ENCODE measurements around the gene ZNF618.
"Not testable (repeated sequence)": the region's sequence is repeated elsewhere in the genome, so short reads cannot be mapped to it uniquely, and the experiment has no call there.

ZNF618 gene

DNA sequence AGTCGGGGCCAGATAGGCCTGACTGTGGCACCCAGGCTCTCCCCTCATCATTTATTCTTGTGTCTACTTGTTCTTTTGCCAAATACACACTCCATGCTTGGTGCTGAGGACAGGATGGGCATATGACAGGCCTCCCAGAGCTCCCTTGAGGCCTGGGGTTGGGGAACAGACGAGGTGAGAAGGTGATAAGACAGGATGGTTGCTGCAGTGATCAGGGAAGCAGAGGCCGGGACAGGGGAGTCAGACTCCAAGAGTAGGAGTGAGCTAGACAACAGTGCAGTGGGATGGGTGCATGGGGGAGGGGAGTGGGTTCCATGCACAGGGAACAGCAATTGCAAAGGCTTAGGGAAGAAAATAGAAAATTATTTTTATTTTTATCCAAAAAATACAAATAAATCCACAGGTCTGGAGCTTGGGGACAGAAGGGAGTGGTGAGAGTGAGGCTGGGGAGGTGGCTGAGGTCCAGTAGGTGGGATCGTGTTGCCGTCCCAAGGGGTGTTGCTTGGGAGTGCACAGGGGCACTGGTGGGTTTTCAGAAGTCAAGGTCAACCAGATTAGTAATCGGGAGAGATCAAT, 205.4 kb downstream of the ZNF618 start:
- DNase-seq (ENCODE audit: low read depth in 2 of 2): no peak

DNA sequence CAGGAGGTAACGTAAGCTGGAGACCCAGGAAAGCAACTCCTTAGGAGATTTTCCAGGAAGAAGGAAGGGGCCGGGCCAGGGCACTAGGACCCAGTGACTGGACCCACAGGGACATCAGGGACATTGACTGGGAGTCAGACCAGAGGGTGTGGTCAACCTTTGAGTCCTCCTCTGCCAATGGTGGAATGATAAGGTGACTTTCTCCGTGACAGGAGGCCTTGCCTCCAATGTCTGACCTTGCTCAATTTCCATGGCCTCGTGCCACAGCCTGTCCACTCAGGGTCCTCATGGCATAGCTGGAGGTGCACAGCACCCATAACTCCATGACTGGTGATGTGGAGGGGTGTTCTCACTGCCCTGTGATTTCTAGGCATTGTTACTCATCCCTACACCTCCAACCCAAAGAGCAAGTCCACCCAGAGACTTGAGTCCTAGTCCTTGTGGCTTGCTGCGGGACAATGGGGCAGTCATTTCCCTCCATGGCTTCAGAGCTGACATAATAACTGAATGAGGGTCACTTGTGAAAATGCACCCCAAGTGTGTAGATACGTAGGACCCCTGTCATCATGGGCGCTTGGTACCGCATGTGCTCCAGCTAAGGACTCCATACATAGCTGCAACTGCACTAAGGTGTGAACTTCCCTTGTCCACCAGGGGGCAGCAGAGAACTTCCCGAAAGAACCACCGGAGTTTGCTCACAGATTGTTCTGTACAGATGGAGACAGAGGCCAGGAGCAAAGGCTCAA, 206.1 kb downstream of the ZNF618 start:
- DNase-seq (ENCODE audit: low read depth in 2 of 2): peak; percentile 58 to 87

DNA sequence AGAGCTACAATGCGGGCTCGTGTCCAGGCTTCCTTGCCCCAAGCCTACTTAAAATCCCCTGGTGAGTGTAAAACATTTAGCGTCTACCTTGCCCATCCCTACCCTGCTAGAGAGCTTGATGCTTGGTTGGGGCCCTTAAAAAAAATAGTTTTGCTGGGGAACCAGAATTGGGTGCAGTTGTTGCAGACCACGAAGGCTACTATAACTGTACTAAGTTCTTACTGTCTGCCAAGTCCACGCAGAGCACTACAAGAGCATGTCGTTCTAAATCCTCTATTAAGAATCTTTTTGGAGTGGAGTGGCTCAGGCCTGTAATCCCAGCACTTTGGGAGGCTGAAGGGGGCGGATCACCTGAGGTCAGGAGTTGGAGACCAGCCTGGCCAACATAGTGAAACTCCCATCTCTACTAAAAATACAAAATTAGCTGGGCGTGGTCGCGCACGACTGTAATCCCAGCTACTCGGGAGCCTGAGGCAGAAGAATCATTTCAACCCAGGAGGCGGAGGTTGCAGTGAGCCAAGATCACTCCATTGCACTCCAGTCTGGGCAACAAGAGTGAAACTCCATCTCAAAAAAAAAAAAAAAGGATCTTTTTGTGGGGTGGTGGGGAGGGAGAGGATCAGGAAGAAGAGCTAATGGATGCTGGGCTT, 206.8 kb downstream of the ZNF618 start:
- not testable (repeated sequence) for DNase-seq (ENCODE audit: low read depth in 2 of 2)

DNA sequence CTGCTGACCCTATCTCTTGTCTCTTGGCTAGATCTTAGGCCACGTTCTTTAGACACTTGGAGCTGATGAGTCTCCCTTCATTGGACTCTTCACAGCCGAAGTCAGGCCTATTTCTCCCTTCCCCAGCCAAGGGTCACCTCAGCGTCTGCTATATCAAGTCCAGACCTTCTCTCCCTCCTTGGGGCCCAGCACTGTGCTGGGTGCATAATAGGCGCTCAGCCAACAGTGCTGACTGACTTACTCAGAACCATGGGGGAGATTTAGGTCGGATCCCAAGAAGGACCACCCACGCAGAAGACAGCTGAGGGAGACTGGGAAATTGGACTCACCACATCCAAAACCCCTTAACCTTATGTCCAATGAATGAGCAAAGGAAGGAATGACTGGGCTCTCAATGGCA, 207.6 kb downstream of the ZNF618 start:
- DNase-seq (ENCODE audit: low read depth in 2 of 2): no peak

DNA sequence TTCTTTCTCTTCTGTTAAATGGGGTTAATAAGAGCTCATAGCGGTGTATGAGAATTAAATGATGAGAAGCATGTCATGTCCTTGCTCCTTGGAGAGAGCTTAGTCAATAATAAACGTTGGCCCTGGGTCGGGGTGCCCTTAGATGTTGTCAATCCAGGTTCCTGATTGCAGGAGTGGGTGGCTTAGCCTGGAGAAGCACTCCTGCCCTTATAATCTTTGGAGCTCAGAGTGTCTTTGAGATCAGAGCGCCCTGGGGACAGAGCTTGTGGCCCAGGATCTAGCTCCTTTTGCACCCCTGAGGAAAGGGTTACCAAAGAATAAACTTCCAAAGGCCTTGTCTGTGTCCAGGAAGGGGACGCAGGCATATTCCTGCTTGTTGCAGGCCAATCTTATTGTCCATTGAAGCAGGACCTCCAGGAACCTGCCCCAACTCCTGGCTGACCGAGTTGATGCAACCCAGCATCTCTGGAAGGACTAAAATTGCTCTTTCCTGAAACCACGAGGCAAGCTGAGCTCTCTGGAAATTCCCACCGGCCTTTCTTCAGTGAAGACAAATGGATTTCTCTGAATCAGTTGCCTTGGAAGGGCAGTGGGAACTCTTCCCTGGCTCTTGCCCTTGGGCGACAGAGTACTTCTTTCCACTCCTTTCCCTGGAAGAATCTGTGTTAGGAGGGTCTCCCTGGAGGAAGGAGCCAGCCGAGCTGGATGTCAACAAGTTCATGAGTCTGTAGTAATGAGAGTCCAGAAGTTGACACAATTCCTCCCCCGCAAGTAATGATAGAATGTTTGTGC, 208.4 kb downstream of the ZNF618 start:
- DNase-seq (ENCODE audit: low read depth in 2 of 2): no peak

DNA sequence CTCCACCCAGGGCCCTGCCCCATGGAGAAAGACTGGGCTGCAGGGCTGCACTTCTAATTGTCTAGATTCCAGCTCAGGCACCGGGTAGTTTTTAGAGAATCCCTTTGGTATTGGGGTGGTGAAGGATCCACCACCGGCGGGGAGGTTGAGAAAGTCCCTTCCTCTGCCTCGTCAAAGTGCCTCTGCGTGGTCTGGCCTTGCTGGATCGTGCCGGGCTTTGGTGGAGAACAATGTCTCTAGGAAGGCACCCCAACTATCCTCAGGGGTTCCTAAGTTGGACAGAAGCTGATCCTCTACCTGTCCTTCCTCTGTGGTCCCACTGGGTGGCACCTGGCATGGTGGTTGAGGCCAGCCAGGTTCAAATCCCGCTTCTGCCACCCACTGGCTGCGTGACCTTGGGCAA, 209.3 kb downstream of the ZNF618 start:
- no peak for DNase-seq (ENCODE audit: low read depth in 2 of 2)

DNA sequence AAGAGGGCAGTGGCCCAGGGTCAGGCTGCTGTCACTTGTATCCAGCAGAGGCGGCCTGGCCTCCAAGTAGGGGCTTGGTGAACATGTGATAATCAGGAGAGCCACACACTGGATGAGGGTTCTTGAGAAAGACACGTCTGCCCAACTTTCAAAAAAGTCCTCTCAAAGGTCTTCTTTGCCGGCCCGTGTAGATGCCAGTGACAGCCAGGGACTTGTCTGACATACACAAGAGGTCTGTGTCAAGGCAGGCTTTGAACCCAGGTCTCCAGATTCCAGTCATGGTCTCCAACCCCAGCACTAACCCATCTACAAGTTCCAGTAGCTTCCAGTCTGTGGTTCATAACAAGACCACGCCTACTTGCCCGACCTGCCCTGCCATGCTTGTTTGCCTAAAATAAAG, 209.9 kb downstream of the ZNF618 start:
- DNase-seq (ENCODE audit: low read depth in 2 of 2): no peak

DNA sequence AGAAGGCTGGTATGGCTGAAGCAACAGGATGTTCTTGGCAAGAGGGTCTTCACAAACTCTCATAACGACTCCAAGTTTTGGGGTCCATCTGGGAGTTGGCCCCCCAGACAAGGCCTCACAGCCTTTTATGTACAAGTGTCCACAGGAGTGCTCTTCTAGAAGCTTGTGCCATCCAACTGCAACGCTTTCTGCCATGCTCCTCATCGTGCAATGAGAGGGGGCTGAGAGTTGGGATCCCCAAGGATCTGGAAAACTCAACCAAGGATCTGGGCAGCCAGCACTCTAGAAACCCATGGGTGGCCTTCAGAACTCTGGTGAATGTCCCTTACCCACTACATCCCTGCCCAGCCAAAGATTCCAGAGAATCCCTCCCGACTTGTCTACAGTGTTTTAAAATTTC, 210.5 kb downstream of the ZNF618 start:
- no peak for DNase-seq (ENCODE audit: low read depth in 2 of 2)

DNA sequence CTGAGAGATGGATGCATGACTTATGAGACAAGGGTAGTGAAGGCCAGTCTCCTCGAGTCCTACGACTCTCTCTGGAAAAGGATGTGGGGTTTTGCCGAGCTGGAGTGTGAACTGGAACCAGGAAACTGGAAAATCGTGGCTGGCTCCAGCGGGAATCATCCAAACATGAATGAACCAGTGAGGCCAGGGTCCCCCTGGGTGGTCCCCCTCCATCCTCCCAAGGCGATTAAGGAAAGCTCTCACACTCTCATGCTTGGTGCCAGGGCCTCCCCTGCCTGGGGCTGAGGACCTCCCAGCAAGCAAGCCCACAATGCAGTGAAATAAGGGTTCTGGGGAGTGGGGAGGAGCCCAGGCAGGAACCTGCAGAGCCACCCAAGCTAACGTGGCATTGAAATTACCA, 211.6 kb downstream of the ZNF618 start:
- DNase-seq (ENCODE audit: low read depth in 2 of 2): no peak

DNA sequence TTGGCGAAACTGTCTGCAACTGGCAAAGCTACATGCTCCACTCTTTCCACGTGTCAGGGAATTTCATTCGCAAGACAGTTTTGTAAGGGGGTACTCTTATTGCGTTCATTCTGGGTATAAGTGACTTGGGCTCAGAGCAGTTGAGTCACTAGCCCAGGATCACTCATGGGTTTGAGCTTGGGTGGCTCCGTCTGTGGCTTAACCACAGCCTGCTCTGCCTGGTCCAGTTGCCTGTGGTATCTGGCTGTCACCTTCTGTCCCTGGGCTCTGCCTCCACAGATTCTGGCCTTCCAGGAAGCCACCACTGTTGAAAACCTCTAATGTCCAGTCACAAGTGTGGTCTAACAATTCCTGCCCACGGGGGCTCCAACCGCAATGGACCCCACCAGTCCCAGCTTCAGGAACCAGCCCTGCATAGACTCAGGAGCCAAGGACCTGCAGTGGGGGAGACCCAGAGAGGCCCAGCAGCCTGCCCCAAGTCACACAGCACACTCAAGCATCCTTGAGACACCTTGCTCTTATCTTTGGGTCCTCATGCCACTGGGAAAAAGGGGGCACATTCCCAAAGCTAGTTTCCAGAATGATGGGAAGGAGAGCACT, 212.6 kb downstream of the ZNF618 start:
- no peak for DNase-seq (ENCODE audit: low read depth in 2 of 2)

DNA sequence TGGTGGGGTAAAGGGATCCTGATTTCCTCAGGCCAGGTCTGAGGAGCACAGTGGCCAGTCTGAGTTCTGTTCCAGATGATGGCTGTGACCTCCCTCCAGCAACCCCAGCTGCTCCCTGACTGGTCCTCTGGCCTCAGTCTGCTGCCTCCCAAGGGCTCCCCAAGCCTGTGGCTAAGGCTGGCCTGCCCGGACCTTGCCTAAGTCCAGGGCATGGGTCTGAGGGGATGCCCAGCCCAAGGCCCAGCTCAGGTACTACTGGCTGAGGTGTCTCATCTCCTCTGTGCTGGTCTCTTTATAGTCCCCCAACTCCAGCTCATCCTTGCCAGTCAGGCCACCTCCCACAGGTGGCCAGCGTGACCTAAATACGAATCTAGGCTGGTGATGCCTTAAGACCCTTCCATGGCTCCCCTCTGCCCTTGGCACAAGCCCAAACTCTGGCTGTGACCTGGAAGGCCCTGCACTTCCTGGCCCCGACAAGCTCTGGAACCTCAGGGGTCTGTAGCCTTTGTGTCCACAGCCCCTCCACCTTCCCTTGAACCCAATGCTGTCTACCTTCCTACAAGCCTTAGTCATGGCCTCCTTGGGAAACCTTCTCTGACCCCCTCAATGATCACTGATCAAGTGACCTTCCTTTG, 213.2 kb downstream of the ZNF618 start:
- DNase-seq (ENCODE audit: low read depth in 2 of 2): no peak

DNA sequence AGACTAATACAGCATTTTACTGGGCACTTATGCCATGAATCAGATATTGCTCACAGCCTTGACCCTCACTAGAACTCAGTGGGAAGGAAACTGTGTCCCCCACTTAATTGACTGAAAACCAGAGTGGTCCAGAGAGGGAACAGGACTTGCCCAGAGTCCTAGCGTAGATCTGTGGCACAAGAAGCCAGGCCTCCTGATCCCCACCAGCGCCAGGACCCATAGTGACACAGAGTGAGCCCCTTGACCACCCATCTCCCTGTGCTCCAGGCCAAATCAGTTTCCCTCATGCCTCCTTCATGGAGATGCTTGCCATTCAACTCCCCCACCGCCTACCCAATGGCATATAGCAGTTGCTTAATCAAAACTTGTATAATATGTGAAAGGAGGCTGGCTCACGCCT, 214.7 kb downstream of the ZNF618 start:
- DNase-seq (ENCODE audit: low read depth in 2 of 2): no peak

DNA sequence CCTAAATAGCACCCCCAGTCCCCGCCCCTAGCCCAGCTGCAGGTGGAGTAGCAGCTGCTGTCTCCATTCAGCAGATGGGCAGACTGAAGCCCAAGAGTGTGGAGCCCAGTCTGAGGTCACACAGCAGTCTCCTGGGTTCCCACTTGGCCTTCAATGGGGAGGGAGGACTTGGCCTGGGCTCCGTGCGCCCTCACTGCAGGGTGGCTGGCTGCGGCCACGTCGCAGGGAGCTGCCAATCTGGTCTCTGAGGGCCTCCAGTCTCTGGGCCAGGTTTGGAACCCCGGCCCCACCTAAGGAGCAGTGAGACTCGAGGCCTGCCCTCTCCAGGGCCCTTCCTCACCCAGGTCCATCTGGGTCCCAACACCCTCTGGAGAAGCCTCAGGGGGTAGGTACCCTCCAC, 215.6 kb downstream of the ZNF618 start:
- no peak for DNase-seq (ENCODE audit: low read depth in 2 of 2)

DNA sequence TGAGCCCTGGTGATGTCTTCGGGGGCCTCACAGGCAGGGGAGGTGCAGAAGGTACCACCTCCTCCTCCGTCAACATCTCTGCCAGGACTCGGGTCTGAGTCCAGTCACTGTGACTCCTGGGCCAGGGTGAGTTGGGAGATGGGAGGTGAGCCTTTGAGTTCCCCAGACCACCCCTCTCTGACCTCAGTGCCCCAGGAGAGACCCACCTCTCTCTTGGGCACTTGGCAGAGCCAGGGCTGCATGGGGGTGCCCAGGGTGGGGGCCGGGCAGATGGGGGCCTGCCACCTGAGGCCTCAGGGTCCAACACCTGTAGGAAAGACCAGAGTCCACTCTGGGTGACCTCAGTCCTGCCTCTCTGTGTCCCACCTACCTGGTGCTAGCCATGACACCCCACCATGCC, 216.2 kb downstream of the ZNF618 start:
- DNase-seq (ENCODE audit: low read depth in 2 of 2): no peak

DNA sequence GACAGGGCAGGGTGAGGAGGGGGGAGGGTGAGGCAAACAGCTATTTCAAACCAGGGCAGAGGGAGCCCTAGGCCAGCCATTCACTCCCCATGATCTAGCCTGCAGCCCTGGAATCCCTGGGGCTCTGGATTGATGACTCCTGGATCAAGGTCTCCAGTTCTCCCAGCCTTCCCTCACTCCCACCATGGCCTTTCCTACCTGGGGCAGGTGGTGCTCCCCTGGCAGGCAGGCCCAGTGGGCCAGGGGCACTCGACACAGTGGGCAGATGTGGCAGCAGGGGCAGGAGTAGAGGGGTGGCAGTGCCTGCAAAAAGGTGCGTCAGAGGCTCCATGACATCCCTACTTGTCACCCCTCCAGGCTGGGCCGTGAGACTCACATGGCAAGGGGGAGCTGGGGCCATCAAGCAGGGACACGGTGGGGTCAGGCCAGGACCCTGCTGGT, 216.9 kb downstream of the ZNF618 start:
- no peak for DNase-seq (ENCODE audit: low read depth in 2 of 2)

DNA sequence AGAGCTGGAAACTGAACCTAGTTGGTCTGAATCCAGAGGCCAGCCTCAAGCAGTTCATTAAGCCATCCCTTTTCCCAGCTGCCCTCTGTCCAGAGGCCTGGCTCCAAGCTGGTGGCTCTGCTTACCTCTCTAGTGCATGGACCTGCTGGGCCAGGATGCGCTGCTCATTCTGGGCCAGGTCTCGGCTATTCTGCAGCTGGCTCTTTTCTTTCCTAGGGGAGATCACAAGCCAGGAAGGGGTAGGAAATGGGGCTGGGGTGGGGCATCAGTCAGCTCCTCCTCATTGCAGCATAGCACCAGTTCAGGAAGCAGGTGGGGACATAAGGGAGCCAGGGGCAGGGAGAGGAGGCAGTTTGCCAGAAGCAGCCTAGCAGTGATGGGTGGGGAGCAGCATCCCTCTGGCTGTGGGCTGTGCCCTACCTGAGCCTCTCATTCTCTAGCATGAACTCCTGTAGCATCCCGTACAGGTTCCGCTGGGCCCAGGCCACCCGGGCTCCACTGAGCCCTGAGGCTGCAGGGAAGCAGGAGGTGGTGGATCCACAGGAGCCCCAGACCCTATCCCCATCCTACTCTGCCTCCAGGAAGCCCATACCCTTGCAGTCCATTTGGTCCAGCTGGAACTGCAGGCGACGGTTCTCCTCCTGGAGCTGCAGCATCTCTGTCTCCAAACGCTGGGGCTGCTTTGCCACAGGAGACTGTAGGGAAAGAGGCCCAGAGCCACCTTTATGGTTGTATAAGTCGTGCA, 217.8 kb downstream of the ZNF618 start:
- no peak for DNase-seq (ENCODE audit: low read depth in 2 of 2)

DNA sequence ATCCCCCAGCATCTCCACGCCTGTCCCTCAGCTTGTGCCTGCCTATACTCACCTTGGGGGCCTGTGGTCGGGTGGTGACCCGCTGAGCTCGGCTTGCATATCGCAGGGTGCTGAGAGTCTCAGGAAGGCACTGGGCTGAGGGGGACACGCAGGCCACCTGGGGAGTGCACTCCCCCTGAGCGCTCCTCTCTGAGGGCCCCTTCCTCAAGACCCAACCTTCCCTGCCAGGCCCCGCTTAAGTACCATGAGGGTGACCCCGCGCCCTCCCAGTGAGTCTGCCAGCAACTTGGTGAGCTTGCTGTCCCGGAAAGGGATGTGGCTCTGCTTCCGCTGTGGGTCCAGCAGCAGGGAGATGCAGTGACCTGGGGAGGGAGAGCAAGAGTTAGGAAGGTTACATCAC, 218.9 kb downstream of the ZNF618 start:
- DNase-seq (ENCODE audit: low read depth in 2 of 2): no peak

DNA sequence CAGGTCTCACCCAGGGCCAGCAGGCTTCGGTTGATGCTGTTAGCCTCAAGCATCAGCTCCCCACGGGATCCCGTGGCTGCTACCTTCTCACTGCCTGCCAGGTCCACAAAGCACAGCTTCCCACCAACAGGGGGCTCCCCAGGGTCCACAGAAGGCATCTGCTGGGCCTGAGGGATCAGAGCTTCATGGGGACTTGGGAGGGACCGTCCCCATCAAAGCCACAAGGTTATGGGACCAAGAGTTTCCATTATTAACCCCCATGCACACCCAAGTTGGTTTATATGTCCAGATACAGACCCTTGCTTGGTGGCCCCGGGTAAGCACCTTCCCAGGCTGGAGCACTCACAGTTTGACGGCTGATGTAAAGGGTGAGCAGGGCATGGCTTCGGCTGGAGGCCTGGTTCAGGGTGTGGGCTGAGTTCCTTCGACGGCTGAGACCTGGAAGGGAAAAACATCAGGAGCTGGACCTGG, 220.0 kb downstream of the ZNF618 start:
- DNase-seq (ENCODE audit: low read depth in 2 of 2): no peak

DNA sequence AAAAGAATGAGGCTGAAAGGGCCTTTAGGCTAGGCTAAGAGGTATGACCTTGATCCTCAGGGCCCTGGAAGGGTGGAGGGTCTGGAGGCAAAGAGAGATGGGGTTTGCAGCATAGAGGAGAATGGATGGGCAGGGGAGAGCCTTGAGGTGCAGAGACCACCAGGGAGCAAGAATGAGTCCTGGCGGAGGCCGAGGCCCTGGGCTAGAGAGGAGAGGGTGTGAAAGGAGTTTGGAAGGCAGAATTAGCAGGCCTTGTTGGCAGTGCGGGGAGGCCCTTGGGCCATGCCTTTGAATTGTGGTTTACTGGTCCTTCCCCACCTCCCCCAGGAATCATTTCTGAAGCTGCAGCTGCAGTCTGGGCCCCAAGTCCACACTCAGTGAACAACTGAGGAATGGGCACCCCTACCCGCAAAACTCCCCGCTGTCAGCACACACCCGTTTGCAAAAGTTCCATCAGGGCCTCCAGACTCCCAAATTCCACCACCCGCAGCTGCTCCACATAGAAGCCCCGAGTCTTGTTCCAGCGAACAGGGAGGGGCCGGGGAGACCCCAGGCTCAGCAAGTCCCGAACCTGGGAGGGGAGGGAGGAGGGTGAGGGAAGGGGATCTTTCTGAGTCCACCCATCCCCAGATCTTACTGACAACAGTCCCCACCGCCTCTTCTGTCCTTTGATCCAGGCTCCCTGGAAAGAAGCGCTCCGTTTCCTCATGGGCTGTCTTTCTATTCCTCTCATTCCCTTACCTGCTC, 220.9 kb downstream of the ZNF618 start:
- DNase-seq (ENCODE audit: low read depth in 2 of 2): no peak

DNA sequence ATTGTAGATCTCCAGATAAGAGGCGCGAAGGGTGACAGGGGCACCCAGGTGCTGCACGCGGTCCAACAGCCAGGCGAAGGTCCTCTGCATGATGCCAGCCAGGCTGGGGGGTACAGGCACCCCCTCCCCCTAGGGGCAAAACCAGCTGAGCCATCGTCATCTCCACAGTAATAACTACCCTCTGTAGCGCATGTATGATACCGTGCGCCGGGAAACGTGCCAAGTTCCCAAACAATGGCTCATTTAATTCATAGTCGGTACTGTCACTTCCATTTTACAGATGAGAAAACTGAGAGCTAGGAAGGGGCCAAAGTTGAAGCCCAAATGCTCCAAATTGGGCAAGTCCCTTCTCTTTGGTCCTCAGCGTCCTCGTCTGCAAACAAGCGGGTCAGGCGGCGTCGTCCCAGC, 221.5 kb downstream of the ZNF618 start:
- no peak for DNase-seq (ENCODE audit: low read depth in 2 of 2)

All from stimulated activated CD4-positive, alpha-beta T cell treated with anti-CD3 and anti-CD28 coated beads, Interleukin-12 subunit alpha, Interleukin-12 subunit beta, amount 100 ng/mL, for 24 hours (primary cell).